ENCODE measurements around the gene ARMC8.

GRCh38 chr3:138260611-138261010, 73.5 kb downstream of the ARMC8 start:
- no peak for TF ChIP-seq CTCF (IDR thresholded peaks at IDR 0.05)
- no peak for TF ChIP-seq POLR2A (IDR thresholded peaks at IDR 0.05)
